Caco-2 (cell line): ENCODE data around the gene CCDC190. TPM values are rescaled to one million over a fixed set of nuclear protein-coding genes. Genes with fewer than 3 reads are reported as not detected.

Source experiments
- BruUV-seq: library from RNA; stranded (reverse); fragments of 400-500 nt; replicated peaks from 2 replicates; lab custom pipeline; 2021; lab: Mats Ljungman, UMichigan
- CTCF ChIA-PET: fragments of 300-600 bp; sonication (Branson Sonifier 250); formaldehyde crosslinking; loops from one replicate; lab custom pipeline; 2022; ENCODE audit warnings: antibody characterized with exemption; lab: Charles Lee
- POLR2A ChIA-PET: fragments of 300-600 bp; sonication (Branson Sonifier 250); formaldehyde crosslinking; loops from one replicate; lab custom pipeline; 2022; ENCODE audit warnings: antibody characterized with exemption; lab: Charles Lee
- DNase-seq, 2 experiments: peaks; one replicate each; pipeline versions ENCODE4 v3.0.0 to v3.0.0-alpha.2; 2020 to 2022
- H3K27me3 ChIP-seq: replicated peaks from 2 replicates; pipeline ENCODE4 v1.6.0; 2011; ENCODE audit warnings: low read length; ENCODE audit not compliant: control insufficient read depth, insufficient read depth
- H3K36me3 ChIP-seq: 2 replicates; pipeline ENCODE4 v1.5.1; 2011; ENCODE audit warnings: low read length; ENCODE audit not compliant: control insufficient read depth, insufficient read depth
- H3K4me1 ChIP-seq: fragments of 250-450 bp; sonication (Bioruptor Pico); 2 replicates; pipeline ENCODE4 v1.5.1; 2020; ENCODE audit warnings: mild to moderate bottlenecking
- H3K4me3 ChIP-seq: 2 replicates; pipeline ENCODE4 v1.5.1; 2011; ENCODE audit warnings: low read depth, mild to moderate bottlenecking, control low read depth, low read length
- H3K9me3 ChIP-seq: fragments of 250-450 bp; sonication (Bioruptor Pico); 2 replicates; pipeline ENCODE4 v1.5.1; 2020; ENCODE audit warnings: mild to moderate bottlenecking, moderate library complexity
- H3K27ac Mint-ChIP-seq: one replicate; pipeline ENCODE4 v1.8.0; 2022; ENCODE audit warnings: mixed read lengths; ENCODE audit not compliant: unreplicated experiment
- H3K27me3 Mint-ChIP-seq: one replicate; pipeline ENCODE4 v1.8.0; 2022; ENCODE audit warnings: mixed read lengths; ENCODE audit not compliant: insufficient read depth, unreplicated experiment
- H3K36me3 Mint-ChIP-seq: one replicate; pipeline ENCODE4 v1.8.0; 2022; ENCODE audit warnings: mild to moderate bottlenecking, mixed read lengths; ENCODE audit not compliant: insufficient read depth, unreplicated experiment
- H3K4me1 Mint-ChIP-seq: one replicate; pipeline ENCODE4 v1.8.0; 2022; ENCODE audit warnings: low read depth, mixed read lengths; ENCODE audit not compliant: unreplicated experiment
- H3K4me3 Mint-ChIP-seq: one replicate; pipeline ENCODE4 v1.8.0; 2022; ENCODE audit warnings: mild to moderate bottlenecking, moderate library complexity, mixed read lengths; ENCODE audit not compliant: unreplicated experiment
- H3K9me3 Mint-ChIP-seq: one replicate; pipeline ENCODE4 v1.8.0; 2022; ENCODE audit warnings: mixed read lengths; ENCODE audit not compliant: unreplicated experiment
- intact Hi-C: fragments of 100-400 bp; cut with micrococcal nuclease; formaldehyde crosslinking; loops from one replicate; pipeline ENCODE4 v1.10.0; 2022; ENCODE audit not compliant: unreplicated experiment
- total RNA-seq: library from RNA; stranded (reverse); gene quantifications from 2 replicates; pipeline ENCODE4 v1.2.3, GENCODE V29; 2022
- TF ChIP-seq, protein P1 (sequence below), 2 experiments: fragments of 200-600 bp in 1 of 2; IDR thresholded peaks; 1 replicate in 1 of 2; 2 replicates in 1 of 2; pipeline versions ENCODE4 v1.5.1 to v1.8.0; 2011 to 2022; ENCODE audit warnings: antibody characterized with exemption in 1 of 2, control low read depth in 1 of 2, inconsistent platforms in 1 of 2, low read depth in 1 of 2, low read length in 1 of 2, mild to moderate bottlenecking in 1 of 2, moderate library complexity in 1 of 2; ENCODE audit not compliant: insufficient read depth in 1 of 2, severe bottlenecking in 1 of 2, unreplicated experiment in 1 of 2

The CCDC190 gene
- total RNA-seq, 1 experiment from 2014 or later: not detected

GRCh38 chr1:162868972-162869371, 8.0 kb upstream of the CCDC190 start:
- no peak for DNase-seq
- H3K36me3 ChIP-seq: no peaks in the 10 kb centered on the region
- no peaks in the 10 kb centered on the region for H3K27me3 Mint-ChIP-seq
- TF ChIP-seq, protein P1, sequence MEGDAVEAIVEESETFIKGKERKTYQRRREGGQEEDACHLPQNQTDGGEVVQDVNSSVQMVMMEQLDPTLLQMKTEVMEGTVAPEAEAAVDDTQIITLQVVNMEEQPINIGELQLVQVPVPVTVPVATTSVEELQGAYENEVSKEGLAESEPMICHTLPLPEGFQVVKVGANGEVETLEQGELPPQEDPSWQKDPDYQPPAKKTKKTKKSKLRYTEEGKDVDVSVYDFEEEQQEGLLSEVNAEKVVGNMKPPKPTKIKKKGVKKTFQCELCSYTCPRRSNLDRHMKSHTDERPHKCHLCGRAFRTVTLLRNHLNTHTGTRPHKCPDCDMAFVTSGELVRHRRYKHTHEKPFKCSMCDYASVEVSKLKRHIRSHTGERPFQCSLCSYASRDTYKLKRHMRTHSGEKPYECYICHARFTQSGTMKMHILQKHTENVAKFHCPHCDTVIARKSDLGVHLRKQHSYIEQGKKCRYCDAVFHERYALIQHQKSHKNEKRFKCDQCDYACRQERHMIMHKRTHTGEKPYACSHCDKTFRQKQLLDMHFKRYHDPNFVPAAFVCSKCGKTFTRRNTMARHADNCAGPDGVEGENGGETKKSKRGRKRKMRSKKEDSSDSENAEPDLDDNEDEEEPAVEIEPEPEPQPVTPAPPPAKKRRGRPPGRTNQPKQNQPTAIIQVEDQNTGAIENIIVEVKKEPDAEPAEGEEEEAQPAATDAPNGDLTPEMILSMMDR (IDR thresholded peaks at IDR 0.05; ENCODE audit: insufficient read depth in 1 of 2, low read depth in 1 of 2, low read length in 1 of 2, severe bottlenecking in 1 of 2, unreplicated experiment in 1 of 2): no peak
- no peaks in the 10 kb centered on the region for H3K27me3 ChIP-seq
- 0 out of 2 replicates have a peak, but pooled peaks cover 3% of the 10 kb centered on the region for H3K9me3 ChIP-seq
- peaks cover 29% of the 10 kb centered on the region for H3K9me3 Mint-ChIP-seq
- peaks cover 7% of the 10 kb centered on the region for H3K4me1 ChIP-seq
- POLR2A ChIA-PET: no interaction called here
- H3K4me1 Mint-ChIP-seq: no peaks in the 10 kb centered on the region
- H3K4me3 ChIP-seq: no peak overlapping the region
- intact Hi-C loops: no loop called here
- CTCF ChIA-PET: no interaction called here
- no peak overlapping the region for H3K4me3 Mint-ChIP-seq
- no peak overlapping the region for H3K27ac Mint-ChIP-seq
- no TSS peak for BruUV-seq
- peaks cover 5% of the 10 kb centered on the region for H3K36me3 Mint-ChIP-seq

DNA sequence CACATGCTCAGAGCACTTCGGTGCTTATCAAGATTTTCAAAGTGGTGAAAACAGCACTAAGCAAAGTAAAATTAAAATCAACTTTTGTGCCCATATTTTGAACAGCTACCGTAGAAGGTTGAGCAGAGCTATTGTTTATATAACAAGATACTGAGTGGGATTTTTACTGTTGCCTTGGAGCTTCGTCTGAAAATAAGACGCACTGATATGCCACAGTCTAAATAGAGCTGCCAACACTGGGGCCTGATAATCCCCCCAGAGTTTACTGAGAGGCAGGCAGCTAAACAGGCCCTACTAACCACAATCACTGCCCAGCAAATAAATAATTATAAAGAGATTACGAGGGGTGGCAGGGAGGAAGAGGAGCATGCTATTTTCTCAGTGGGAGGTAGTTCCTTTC, 650 bp upstream of the CCDC190 start:
- Mint-ChIP-seq H3K27ac (no peak overlapping the region), H3K9me3 (no peaks in the 10 kb centered on the region), H3K36me3 (no peaks in the 10 kb centered on the region), H3K4me3 (no peak overlapping the region), H3K27me3 (no peaks in the 10 kb centered on the region), H3K4me1 (no peaks in the 10 kb centered on the region)
- Histone ChIP-seq H3K27me3 (no peaks in the 10 kb centered on the region), H3K36me3 (no peaks in the 10 kb centered on the region), H3K4me3 (no peak overlapping the region), H3K9me3 (no peaks in the 10 kb centered on the region), H3K4me1 (no peaks in the 10 kb centered on the region)
- intact Hi-C loops: no loop called here
- DNase-seq: no peak
- no TSS peak for BruUV-seq
- ChIA-PET CTCF (no interaction called here), POLR2A (no interaction called here)
- TF ChIP-seq, protein P1 (IDR thresholded peaks at IDR 0.05; ENCODE audit: insufficient read depth in 1 of 2, low read depth in 1 of 2, low read length in 1 of 2, severe bottlenecking in 1 of 2, unreplicated experiment in 1 of 2): no peak

GRCh38 chr1:162859191-162859590, 1.8 kb downstream of the CCDC190 start:
- no peaks in the 10 kb centered on the region for H3K9me3 ChIP-seq
- H3K27me3 Mint-ChIP-seq: no peaks in the 10 kb centered on the region
- H3K4me3 ChIP-seq: no peak overlapping the region
- ChIA-PET CTCF (no interaction called here), POLR2A (no interaction called here)
- no peaks in the 10 kb centered on the region for H3K27me3 ChIP-seq
- no peaks in the 10 kb centered on the region for H3K4me1 ChIP-seq
- H3K27ac Mint-ChIP-seq: no peak overlapping the region
- H3K4me1 Mint-ChIP-seq: no peaks in the 10 kb centered on the region
- H3K4me3 Mint-ChIP-seq: no peak overlapping the region
- DNase-seq: no peak
- no peaks in the 10 kb centered on the region for H3K36me3 ChIP-seq
- H3K9me3 Mint-ChIP-seq: no peaks in the 10 kb centered on the region
- TF ChIP-seq, protein P1 (IDR thresholded peaks at IDR 0.05; ENCODE audit: insufficient read depth in 1 of 2, low read depth in 1 of 2, low read length in 1 of 2, severe bottlenecking in 1 of 2, unreplicated experiment in 1 of 2): no peak
- intact Hi-C loops: no loop called here
- BruUV-seq: no TSS peak
- no peaks in the 10 kb centered on the region for H3K36me3 Mint-ChIP-seq
